HUES6 (cell line): Measurements from ENCODE around the gene CDH7.

Experiments
- H3K27ac ChIP-seq: 2 replicates; pipeline ENCODE4 v1.7.0; 2013; ENCODE audit warnings: low read depth, mild to moderate bottlenecking, low read length, inconsistent platforms
- H3K27me3 ChIP-seq: 2 replicates; pipeline ENCODE4 v1.6.1; 2013; ENCODE audit warnings: low read length; ENCODE audit not compliant: control insufficient read depth, insufficient read depth
- H3K36me3 ChIP-seq: 2 replicates; pipeline ENCODE4 v1.6.1; 2013; ENCODE audit warnings: low read length; ENCODE audit not compliant: control insufficient read depth, insufficient read depth
- H3K4me1 ChIP-seq: 2 replicates; pipeline ENCODE4 v1.6.1; 2013; ENCODE audit warnings: low read length; ENCODE audit not compliant: control insufficient read depth, insufficient read depth
- H3K4me3 ChIP-seq: 2 replicates; pipeline ENCODE4 v1.5.1; 2013; ENCODE audit warnings: low read depth, low read length
- H3K9ac ChIP-seq: one replicate; pipeline ENCODE4 v1.6.1; 2013; ENCODE audit warnings: mild to moderate bottlenecking, low read length
- H3K9me3 ChIP-seq: 2 replicates; pipeline ENCODE4 v1.6.1; 2013; ENCODE audit warnings: low read depth, low read length; ENCODE audit not compliant: control insufficient read depth, insufficient read depth

CDH7 gene

DNA sequence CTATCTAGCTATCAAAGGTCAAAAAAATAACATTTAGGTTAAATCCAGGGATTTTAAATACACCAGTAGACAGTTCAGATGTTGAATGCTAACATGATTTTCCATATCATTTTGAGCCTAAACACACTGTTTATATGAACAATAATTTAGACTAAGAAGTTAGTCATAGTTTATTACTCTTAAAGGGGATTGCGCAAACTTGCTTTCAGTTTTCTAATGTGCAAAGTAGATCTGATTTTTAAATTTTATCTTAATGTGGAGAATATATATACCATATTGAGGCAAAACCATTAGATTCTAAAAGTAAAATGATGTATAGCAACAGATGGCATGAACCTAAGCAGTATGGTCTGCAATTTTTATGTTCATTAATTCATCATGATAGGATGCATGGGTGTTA is 76.6 kb downstream of the CDH7 start:
- Histone ChIP-seq H3K27ac (no peak overlapping the region), H3K4me3 (no peak overlapping the region), H3K4me1 (no peaks in the 10 kb centered on the region), H3K36me3 (no peaks in the 10 kb centered on the region), H3K9me3 (no peaks in the 10 kb centered on the region), H3K27me3 (no peaks in the 10 kb centered on the region), H3K9ac (no peak overlapping the region)

DNA sequence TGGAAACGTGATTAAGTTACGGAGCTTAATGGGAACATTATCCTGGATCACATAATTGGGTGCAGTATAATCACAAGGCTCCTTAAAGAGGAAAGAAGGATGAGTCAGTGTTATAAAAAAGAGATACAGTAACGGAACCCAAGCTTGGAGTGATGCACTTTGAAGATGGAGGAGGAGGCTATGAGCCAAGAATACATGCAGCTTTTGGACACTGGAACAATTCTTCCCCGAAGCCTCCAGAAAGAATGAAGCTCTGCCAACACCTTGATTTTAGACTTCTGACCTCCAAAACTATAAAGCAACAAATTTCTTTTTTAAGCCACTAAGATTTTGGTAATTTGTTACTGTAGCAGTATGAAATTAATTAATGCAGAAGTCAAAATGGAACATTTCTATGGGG is 85.1 kb downstream of the CDH7 start:
- H3K9ac ChIP-seq = no peak overlapping the region
- H3K4me1 ChIP-seq = no peaks in the 10 kb centered on the region
- no peaks in the 10 kb centered on the region for H3K27me3 ChIP-seq
- H3K9me3 ChIP-seq = no peaks in the 10 kb centered on the region
- H3K4me3 ChIP-seq = no peak overlapping the region
- no peaks in the 10 kb centered on the region for H3K36me3 ChIP-seq
- no peak overlapping the region for H3K27ac ChIP-seq

DNA sequence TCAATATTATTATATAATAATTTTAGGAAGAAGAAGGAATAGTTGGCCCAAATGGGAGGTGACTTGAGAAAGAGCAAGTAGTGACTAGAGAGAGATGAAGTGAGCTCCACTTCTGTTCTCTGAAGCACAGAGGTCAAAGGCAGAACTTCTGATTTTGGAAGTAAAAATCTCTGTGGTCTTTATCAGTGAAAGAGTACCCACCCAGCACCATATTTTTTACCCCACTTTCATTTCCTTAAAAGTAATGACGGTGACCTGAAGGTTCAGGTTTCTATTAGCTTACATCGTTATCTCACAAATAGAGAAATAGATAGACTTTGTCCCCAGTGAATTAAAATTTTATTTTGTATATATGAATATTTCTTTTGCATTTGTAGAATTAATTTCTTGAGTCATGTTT is 95.3 kb downstream of the CDH7 start:
- H3K4me1 ChIP-seq = 0 out of 2 replicates have a peak, but pooled peaks cover 4% of the 10 kb centered on the region
- no peak overlapping the region for H3K27ac ChIP-seq
- no peaks in the 10 kb centered on the region for H3K9me3 ChIP-seq
- H3K4me3 ChIP-seq = no peak overlapping the region
- H3K27me3 ChIP-seq = no peaks in the 10 kb centered on the region
- H3K36me3 ChIP-seq = no peaks in the 10 kb centered on the region
- no peak overlapping the region for H3K9ac ChIP-seq

GRCh38 chr18:65852273-65852672 is 101.5 kb downstream of the CDH7 start:
- Histone ChIP-seq H3K9me3 (no peaks in the 10 kb centered on the region), H3K4me1 (peaks cover 7% of the 10 kb centered on the region; the same call in 1 of the 2 replicates), H3K27ac (no peak overlapping the region), H3K36me3 (no peaks in the 10 kb centered on the region), H3K4me3 (no peak overlapping the region), H3K27me3 (no peaks in the 10 kb centered on the region), H3K9ac (no peak overlapping the region)

GRCh38 chr18:65859075-65859474 is 108.3 kb downstream of the CDH7 start:
- Histone ChIP-seq H3K27ac (no peak overlapping the region), H3K9ac (no peak overlapping the region), H3K4me3 (no peak overlapping the region), H3K4me1 (no peaks in the 10 kb centered on the region), H3K36me3 (no peaks in the 10 kb centered on the region), H3K27me3 (no peaks in the 10 kb centered on the region), H3K9me3 (no peaks in the 10 kb centered on the region)

DNA sequence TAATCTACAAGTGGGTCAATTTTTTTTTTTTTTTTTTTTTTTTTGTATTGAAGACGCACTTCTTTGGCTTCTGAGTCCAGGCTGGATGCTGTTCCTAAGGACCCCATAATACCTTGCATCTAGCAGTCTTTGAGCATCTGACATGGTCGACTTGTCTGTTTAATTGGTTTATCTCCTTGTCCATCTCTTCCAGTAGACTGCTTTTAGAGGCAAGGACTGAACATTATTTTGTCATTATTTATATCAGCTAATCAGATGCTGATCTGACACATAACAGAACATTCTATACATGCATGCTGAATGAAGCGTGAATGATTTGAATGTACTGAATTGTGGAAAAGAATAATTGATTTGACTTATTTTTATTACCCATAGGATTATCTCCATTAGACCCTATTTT is 118.7 kb downstream of the CDH7 start:
- Histone ChIP-seq H3K27ac (no peak overlapping the region), H3K4me1 (no peaks in the 10 kb centered on the region), H3K4me3 (no peak overlapping the region), H3K27me3 (no peaks in the 10 kb centered on the region), H3K9me3 (no peaks in the 10 kb centered on the region), H3K9ac (no peak overlapping the region), H3K36me3 (no peaks in the 10 kb centered on the region)

- H3K9ac ChIP-seq = no peak overlapping the region
- no peak overlapping the region for H3K4me3 ChIP-seq
- no peaks in the 10 kb centered on the region for H3K4me1 ChIP-seq
- H3K9me3 ChIP-seq = no peaks in the 10 kb centered on the region
- no peak overlapping the region for H3K27ac ChIP-seq
- no peaks in the 10 kb centered on the region for H3K27me3 ChIP-seq
- no peaks in the 10 kb centered on the region for H3K36me3 ChIP-seq
Observed at GRCh38 chr18:65876310-65876709, 125.5 kb downstream of the CDH7 start.

GRCh38 chr18:65897292-65897691 is 146.5 kb downstream of the CDH7 start:
- no peaks in the 10 kb centered on the region for H3K36me3 ChIP-seq
- no peak overlapping the region for H3K4me3 ChIP-seq
- H3K4me1 ChIP-seq = no peaks in the 10 kb centered on the region
- H3K27me3 ChIP-seq = peaks cover 17% of the 10 kb centered on the region; the same call in 1 of the 2 replicates
- H3K9me3 ChIP-seq = no peaks in the 10 kb centered on the region
- H3K27ac ChIP-seq = no peak overlapping the region
- H3K9ac ChIP-seq = no peak overlapping the region

- no peaks in the 10 kb centered on the region for H3K36me3 ChIP-seq
- no peak overlapping the region for H3K9ac ChIP-seq
- no peak overlapping the region for H3K4me3 ChIP-seq
- H3K27me3 ChIP-seq = peaks cover 54% of the 10 kb centered on the region
- H3K9me3 ChIP-seq = no peaks in the 10 kb centered on the region
- H3K27ac ChIP-seq = no peak overlapping the region
- peaks cover 7% of the 10 kb centered on the region; the same call in 1 of the 2 replicates for H3K4me1 ChIP-seq
Observed at GRCh38 chr18:65901522-65901921, 150.7 kb downstream of the CDH7 start.

DNA sequence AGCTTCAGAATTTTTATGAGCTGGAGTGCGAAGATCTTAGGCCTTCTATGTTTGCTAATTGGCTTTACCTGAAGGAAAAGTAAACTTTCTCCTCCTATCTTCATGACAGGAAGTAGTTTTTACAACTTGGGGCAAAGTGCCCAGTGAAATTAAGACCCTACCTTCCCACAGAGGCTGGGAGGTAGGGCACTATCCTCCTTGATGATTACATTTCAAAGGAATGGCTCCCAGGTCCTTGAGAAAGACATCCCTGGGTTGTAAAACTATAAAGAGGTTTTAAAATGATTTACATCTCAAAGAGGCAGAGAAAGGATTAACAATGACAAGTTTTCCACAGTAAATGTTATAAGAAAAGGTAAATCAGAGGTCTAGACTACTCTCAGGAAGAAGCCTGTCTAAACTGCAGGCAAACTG is 155.8 kb downstream of the CDH7 start:
- no peaks in the 10 kb centered on the region for H3K36me3 ChIP-seq
- H3K4me3 ChIP-seq = no peak overlapping the region
- no peak overlapping the region for H3K9ac ChIP-seq
- peaks cover 13% of the 10 kb centered on the region for H3K4me1 ChIP-seq
- H3K9me3 ChIP-seq = no peaks in the 10 kb centered on the region
- peak overlapping the region; percentile 8; the same call in 1 of the 2 replicates for H3K27ac ChIP-seq
- peaks cover 88% of the 10 kb centered on the region for H3K27me3 ChIP-seq

DNA sequence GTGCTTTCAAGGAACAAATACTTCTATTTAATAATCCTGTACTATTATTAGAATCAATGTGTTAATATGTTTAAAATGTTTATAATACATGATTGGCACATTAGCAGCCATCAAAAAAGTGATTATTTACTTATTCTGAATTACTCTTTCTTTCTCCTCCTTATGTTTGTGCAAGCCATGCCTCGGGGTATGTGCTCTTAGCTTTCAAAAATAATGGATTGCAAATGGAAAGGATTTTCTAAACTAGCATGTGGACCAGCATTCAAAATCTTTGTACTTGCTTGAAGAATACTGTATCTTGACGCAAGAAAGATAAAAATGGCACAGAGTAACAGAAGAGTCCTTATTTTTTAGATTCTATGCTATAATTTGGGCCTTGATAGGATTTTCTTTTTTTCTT is 156.5 kb downstream of the CDH7 start:
- Histone ChIP-seq H3K4me3 (no peak overlapping the region), H3K36me3 (no peaks in the 10 kb centered on the region), H3K27me3 (peaks cover 85% of the 10 kb centered on the region), H3K27ac (peak overlapping the region; percentile 8; the same call in 1 of the 2 replicates), H3K4me1 (peaks cover 13% of the 10 kb centered on the region), H3K9me3 (no peaks in the 10 kb centered on the region), H3K9ac (no peak overlapping the region)

GRCh38 chr18:65919018-65919417 is 168.2 kb downstream of the CDH7 start:
- no peaks in the 10 kb centered on the region for H3K27me3 ChIP-seq
- H3K36me3 ChIP-seq = no peaks in the 10 kb centered on the region
- H3K4me3 ChIP-seq = no peak overlapping the region
- H3K4me1 ChIP-seq = no peaks in the 10 kb centered on the region
- H3K27ac ChIP-seq = no peak overlapping the region
- no peak overlapping the region for H3K9ac ChIP-seq
- no peaks in the 10 kb centered on the region for H3K9me3 ChIP-seq
